Lower leg skin (tissue), 3 donors: ENCODE results near the gene KLHL10.

ENCODE experiments used
- POLR2A ChIP-seq, 2 donors: fragments of 450-650 bp; IDR thresholded peaks; one replicate each; pipeline ENCODE4 v1.6.1; 2016 to 2017; ENCODE audit warnings: antibody characterized with exemption in 2 of 2, mild to moderate bottlenecking in 1 of 2, moderate library complexity in 1 of 2
- TF ChIP-seq, protein P1 (sequence below), 3 donors: fragments of 450-650 bp; IDR thresholded peaks; one replicate each; pipeline ENCODE4 v1.5.1; 2016; ENCODE audit warnings: antibody characterized with exemption in 3 of 3, mild to moderate bottlenecking in 3 of 3, moderate library complexity in 2 of 3

DNA sequence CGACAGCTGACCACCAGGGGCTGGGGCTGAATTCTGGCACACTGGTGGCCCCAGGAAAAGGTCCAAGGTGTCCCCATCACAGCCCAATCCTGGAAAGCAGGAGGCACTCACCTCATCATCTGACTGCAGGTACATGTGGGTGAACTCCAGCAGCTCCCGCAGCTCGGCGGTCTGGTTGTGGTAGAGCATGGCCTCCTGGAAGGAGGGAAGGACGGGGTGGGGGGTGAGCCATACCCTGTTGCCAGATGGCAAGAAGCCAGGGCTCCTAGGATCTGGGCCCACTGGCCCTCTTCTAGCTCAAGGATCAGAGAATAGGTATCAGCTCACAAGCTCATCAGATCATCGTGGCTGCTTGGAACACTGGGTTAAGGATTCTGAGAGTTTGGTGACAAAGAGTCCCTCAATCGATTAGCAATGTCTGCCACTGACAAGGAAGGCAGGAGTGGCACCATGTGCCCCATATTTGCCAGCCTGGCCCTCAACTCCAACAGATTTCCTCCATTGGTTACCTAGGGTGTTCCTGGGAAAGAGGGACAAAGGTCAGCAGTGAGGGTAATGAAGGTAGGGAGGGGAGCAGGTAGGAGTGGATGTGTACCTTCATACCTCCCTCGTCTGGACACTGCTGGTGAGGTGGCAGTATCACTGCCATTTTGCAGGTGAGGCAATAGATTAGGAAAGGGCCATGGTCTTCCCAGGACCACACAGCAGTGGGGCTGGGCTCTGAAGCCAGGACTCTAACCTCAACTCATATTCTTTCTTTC is 30.8 kb upstream of the KLHL10 start:
- no peak for TF ChIP-seq POLR2A (IDR thresholded peaks at IDR 0.05)
- TF ChIP-seq, protein P1, sequence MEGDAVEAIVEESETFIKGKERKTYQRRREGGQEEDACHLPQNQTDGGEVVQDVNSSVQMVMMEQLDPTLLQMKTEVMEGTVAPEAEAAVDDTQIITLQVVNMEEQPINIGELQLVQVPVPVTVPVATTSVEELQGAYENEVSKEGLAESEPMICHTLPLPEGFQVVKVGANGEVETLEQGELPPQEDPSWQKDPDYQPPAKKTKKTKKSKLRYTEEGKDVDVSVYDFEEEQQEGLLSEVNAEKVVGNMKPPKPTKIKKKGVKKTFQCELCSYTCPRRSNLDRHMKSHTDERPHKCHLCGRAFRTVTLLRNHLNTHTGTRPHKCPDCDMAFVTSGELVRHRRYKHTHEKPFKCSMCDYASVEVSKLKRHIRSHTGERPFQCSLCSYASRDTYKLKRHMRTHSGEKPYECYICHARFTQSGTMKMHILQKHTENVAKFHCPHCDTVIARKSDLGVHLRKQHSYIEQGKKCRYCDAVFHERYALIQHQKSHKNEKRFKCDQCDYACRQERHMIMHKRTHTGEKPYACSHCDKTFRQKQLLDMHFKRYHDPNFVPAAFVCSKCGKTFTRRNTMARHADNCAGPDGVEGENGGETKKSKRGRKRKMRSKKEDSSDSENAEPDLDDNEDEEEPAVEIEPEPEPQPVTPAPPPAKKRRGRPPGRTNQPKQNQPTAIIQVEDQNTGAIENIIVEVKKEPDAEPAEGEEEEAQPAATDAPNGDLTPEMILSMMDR (IDR thresholded peaks at IDR 0.05), result no peak
